ENCODE data around the gene SDK1.

SDK1 gene

DNA sequence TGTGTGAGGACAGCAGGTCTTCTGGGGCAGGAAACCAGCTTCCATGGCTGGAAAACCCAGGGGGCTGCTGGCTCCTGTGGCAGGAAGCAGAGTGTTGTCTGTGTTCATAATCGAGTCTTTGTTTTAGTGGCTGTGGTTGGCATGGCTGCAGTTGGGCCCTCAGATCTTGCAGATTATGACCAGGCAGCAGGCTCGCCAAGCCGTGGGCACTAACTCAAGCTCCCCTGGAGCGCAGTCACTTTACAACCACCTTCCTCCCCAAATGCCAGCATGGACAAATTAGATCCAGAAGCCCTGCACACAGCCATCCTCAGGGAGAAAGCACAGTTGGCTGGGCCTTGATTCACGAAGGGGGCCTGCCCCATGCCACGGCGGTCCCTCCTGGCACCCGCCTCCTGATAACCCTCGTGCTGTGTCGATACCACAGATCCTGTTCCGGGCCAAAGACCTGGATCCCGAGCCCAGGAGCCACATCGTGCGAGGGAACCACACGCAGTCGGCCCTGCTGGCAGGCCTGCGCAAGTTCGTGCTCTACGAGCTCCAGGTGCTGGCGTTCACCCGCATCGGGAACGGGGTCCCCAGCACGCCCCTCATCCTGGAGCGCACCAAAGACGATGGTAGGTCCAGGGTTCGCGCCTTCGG is 828.5 kb downstream of the SDK1 start:
- DNase-seq, result no peak

DNA sequence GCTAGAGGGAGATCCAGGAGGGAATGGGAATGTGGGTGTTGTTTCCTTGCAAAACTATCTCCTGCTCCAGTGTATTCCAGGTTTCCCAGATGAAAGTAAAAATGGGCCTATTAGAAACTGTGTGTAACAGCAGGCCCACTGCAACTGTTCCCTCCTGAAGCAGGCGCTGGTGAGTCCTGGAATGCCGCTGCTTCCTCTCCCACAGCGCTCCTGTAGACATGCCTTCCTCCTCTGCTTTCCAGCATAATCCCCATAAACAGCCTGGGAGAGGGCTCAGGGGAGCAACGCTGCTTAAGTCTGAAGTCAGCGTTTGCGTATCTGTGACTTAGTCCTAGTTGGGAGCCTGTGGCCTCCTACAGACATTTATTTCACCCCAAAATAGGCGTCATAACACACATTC is 830.0 kb downstream of the SDK1 start:
- no peak for DNase-seq

DNA sequence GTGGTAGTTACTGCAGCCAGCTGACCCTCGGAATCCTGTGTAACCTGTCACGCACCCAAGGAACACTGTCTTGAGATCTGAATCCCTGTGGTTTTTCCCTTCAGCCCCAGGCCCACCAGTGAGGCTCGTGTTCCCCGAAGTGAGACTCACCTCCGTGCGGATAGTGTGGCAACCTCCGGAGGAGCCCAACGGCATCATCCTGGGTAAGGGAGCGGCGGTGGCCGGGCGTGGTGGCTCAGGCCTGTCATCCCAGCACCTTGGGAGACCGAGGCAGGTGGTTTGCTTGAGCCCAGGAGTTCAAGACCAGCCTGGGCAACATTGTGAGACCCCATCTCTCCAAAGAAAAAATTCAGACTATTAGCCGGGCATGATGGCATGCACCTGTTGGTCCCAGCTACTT is 831.2 kb downstream of the SDK1 start:
- no peak for DNase-seq

DNA sequence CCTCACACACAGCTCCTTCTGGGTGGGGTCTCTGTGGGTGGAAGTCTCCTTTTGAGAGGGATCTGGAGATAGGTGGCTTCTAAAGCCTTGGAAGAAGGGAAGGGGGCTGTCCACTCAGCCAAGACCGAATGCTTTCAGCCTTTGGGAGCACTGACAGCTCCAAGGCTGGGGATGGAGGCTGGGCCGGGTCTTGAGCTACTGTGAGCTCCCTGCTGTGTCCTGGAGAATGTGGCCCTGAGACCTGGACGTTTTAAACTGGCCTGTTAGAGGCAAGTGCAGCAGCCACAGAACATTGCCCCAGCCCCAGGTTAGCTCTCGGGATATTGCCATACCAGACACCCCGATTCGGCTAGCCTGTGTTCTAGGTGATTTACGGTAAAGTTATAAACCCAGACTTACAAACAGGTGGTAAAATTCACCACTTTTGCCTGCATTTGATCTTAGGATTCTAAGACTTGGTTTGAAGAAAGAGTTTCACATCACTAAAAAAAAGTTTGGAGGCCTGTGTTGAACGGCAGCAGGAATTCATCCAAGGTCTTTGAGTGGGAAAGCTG is 832.5 kb downstream of the SDK1 start:
- no peak for DNase-seq

DNA sequence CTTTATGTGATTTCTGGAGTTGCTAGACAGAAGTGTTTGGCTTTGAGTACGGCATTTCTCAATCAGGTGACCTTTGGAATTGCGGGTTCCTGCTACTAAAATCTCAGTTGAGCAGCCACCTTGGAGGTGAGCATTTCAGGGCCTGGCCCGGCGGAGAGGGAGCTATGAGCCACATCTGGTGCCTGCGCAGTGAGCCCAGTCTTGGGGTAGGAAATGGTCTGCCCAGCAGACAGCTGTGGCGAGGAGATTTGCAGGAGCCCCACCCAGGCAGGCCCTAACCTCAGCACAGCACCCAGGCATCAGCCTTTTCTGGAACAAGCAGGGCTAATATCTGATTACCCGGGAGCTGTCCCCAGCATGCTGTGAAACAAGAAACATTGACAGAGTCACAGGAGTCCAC is 833.2 kb downstream of the SDK1 start:
- DNase-seq, result no peak

DNA sequence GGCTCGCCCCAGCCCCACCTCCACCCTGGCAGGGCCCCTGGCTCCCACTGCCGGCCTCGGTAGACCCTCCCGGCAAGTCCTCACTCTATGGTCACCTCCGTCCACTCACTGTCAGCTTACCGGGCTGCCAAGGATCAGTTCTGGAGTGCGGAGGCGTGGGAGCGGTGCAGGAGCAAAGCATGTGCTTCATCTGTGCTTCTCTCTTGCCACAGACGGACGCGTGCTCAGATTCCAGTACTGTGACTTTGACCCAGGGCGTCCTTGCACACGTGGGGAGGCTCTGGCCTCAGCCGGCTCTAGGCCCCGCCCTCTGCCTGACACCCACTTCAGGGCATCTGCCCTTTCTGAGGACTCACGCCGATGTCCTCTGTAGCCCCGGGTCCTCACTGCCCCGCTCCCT is 833.6 kb downstream of the SDK1 start:
- DNase-seq, result no peak

DNA sequence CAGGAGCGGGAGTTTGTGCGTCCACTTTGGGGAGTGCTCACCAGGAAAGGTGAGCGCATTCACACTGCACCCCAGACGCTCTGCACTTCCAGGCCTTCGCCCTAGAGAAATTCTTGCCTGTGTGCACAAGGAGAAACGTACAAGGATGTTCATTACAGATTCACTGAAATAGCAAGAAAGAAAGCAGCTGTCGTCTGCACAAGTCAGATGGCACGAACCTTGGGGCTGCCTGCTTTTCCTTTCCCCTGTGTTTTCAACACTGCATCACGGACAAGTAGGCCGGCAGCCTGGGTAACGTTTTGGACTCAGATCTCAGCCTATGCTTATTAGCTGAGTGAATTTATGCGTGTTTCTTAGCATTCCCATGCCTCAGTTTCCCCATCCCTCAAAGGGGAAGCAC is 834.2 kb downstream of the SDK1 start:
- DNase-seq, result no peak

DNA sequence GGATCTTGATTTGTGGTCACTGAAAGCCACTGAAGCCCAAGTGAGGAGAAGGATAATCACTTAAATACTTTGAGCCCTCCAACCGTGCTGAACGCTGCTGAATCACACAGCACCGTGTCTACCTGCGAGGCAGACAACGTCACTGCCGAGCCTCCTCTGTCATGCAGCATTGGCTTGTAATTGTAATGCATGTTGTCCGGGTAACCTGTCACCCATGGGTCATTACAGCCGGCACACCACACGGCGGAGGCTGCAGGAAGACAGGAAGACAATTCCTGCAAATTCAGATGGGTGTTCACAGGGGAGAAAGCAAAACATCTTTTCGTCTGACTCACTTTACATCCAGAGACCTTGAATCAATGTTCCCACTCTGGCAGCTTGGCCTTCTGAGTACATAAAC is 835.0 kb downstream of the SDK1 start:
- no peak for DNase-seq

DNA sequence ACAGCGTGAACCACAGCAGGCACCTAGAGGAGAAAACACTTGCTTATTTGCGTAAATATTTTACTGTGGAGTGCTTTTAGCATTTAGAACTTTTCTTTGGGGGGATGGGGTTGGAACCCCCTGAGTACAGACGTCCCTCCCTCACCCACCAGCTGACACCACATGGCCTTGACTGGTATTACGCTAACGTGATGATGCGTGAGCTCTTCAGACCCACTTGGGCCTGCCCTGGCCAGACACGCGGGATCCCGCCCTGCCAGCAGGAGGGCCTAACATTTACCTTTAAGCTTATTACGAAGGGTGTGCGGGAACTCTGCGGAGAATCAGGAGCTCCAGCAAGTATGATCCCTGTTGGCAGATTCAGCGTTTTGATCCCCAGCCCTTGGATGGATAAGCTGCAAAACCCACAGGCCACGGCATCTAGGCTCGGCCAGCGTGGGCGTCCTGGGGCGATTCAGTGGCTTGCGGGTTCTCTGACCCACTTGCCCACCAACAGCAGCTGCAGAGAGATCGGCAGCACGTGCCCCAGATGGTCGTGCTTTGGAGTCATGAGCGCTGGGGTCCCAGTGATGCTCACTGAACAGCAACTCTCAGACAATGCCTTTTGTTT is 835.6 kb downstream of the SDK1 start:
- no peak for DNase-seq

DNA sequence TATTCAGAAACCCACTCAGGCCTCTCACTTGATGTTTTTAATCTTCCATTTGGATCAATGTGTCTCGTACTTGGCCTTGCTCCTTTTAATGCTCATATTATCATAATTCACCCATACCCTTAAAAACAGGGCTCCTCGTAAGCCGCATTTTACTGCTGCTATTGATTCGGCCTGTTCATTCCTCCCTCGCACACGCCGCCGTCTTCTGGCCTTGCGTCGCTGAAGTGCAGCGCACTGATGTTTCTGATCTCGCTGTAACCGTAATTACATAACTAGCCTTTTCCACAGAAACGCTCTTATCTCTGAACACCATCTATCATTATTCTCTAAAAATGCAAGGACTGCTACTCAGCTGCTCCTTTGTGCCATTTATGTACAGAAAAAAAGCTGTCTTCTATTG is 836.5 kb downstream of the SDK1 start:
- DNase-seq, result no peak

DNA sequence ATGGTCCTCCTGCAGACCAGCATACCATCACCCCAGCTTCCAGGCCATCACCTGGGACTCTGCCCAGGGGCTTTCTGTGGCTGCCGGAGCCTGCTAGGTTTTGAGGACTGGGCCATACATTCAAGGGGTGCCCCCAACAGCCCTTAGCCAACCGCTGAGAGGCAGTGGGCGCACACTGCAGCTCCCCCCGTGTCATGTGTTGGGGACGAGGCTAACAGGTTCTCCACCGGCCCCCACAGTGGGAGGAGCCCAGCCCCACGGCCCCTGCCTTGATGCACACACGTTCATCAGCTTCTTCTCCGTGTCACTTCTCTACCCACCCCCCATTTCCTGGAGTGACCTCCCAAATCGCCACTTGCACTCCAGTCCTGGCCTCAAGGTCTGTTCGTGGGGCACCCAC is 837.8 kb downstream of the SDK1 start:
- DNase-seq, result no peak

DNA sequence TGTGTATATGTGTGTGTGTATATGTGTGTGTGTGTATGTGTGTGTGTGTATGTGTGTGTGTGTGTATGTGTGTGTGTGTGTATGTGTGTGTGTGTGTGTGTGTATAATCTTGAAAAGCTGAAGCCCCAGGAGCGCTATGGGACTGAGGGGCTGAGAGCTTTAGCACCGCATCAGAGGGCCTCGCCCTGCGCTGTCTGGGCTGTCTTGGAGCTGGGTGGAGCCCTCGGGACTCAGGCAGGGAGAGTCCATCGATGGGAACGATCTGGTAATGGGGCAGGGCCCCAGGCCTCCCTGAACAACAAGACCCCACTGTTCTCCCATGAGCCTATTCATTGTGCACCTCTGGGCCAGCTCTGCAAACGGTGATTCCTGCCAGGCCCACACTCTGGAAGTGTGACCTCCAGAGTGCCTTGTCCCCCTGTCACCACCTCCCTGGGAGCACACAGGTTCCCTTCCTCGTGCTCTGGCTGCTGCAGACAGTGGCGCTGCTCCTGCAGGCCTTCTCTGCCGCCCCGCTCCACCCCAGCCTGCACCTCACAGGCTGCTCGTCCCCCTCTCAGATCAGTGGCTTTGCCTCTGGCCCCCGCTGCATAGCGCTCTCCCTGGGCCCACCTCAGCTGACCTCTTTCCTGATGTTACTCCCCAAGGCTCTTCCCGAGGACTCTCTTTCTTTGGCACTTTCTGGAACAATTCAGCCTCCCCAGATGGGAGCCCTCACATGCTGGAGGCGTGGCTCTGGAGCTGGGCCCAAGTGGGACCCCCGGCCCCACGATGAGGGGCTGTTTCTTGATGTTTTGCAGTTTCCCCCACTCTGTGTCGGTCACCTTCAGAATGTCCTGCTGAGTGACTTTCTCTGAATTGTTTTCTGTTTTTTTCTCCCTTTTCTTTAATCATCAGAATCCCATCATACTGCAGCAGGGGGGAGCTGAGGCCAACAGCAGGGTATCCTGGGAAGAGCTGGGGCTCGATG is 838.9 kb downstream of the SDK1 start:
- no peak for DNase-seq

DNA sequence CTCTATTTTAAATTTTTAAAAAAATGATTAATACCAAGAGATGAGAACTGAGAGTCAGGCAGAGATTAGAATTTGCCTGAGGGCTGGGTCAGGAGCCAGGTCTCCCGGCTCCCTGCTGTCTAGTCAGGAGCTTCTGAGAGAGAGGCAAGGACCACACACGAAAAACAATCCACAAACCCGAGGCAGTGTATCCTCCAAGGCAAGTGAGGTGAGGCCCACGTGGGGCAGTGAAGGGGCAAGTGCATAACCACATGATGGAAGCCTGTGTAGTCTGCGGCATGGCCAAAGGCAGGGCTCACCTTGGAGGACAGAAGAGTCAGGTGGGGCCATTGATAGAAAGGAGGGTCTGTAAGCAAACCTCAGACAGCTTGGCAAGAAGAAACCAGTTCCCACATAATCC is 839.9 kb downstream of the SDK1 start:
- DNase-seq, result no peak

DNA sequence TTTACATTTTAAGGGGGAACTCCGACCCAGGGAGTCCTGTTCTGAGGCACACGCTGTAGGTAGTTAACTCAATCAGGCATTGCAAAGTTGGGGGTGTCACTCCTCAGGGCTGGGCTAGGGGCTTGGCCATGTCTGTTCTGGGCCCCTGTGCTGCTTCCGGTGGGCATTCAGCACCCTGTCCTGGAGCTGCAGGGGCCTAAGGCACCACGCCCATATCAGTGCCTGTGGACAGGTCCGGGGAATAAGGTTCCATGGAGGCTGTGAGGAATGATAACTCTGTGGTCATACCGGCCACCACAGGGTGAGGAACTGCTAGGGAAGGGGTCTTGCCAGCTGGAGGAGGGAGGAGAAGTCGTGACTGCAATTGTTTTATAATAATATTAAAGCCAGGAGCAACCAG is 842.0 kb downstream of the SDK1 start:
- no peak for DNase-seq

DNA sequence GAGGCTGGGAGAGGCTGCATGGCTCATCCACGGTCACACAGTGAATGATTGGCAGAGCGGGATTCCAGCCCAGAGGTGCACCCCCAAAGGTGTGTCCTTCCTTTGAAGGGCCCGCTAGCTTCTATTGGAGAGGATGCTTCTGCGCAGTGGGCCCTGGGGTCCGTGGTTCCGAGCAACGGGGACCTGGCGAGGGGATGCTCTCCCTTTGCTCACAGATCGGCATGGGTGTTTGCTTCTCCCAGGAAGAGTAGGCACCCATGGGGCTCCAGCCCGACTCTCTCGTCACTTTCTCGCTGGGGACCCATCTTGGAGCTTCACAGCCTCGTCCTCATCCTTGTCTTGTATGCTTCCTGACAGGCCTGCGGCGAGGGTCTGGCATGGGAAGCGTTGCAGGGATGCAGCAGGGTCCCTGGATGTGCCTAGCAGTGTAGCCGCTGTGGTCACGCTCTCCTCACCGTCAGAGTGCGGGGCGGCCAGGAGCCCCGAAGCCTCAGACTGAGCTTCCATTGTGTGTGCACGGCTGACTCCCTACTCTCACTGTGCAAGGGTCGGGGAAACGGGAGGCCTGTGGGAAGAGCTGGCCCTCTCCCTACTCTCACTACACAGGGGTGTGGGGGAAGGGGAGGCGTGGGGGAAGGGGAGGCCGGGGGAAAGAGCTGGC is 842.6 kb downstream of the SDK1 start:
- no peak for DNase-seq

DNA sequence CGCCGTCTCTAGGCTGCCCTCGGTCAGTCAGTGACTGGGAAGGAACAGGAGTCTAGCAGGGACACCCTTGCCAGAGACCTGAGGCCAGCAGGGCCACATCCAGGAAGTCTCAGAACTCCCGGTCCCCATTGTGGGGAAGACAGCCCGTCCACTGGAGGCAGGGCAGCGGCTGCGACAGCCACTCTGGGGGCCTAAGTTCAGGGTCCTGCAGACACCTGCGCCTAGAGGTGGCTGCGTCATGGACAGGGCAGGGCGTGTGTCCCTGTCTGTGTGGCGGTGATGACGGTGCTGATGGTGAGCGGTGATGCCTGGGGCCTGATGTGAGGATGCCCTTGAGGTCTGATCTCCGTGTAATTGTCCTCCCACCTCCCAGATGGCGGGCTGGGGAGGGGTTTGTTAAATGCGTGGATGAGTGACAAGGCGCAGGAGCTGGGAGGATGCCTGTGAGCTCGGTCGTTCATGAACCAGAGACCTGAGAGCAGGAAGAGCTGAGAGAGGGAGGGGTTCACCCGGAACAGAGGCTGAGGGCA is 843.2 kb downstream of the SDK1 start:
- DNase-seq, result no peak

DNA sequence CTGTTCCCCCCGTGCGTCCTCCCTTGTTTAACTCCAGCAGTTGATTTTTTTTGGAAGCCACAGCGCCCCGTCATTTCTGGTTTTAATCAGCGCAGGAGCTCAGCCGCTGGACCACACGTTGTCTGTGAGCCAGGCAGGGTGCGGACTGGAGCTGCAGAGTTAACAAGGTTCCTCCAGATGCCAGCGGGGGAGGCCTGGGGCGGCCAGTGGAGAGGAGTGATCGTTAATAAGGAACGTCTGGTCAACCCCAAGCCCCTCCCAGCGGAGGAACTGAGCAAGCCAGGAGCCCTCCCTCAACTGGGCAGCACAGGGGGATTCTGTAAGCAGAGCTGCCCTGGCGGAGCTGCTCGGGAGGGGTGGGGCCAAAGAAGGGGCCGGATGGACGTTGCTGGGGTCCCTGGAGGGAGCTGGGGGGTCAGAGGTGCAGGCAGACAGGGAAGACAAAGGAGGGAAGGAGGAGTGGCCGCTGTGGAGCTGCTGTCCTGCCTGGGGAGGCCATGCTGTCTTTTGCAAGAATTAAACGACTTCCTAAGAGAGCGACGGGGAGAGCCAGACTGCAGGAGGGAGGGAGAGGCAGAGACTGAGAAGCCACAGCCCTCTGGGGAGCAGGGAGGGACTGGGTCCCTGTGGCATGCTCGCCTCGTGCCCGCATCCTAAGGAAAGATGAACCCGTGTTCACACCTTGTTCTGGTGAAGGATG is 843.9 kb downstream of the SDK1 start:
- DNase-seq, result no peak

DNA sequence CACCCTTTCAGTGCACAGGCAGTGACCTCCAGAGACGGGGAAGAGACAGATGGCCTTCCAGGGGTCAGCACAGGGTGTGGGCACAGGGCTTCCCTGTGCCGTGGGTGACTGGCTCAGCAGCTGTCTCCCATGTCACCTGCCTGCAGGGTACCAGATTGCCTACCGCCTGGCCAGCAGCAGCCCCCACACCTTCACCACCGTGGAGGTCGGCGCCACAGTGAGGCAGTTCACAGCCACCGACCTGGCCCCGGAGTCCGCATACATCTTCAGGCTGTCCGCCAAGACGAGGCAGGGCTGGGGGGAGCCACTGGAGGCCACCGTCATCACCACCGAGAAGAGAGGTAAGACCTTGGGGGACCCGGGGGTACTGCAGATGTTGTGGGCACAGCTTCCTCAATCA is 844.5 kb downstream of the SDK1 start:
- DNase-seq, result no peak

DNA sequence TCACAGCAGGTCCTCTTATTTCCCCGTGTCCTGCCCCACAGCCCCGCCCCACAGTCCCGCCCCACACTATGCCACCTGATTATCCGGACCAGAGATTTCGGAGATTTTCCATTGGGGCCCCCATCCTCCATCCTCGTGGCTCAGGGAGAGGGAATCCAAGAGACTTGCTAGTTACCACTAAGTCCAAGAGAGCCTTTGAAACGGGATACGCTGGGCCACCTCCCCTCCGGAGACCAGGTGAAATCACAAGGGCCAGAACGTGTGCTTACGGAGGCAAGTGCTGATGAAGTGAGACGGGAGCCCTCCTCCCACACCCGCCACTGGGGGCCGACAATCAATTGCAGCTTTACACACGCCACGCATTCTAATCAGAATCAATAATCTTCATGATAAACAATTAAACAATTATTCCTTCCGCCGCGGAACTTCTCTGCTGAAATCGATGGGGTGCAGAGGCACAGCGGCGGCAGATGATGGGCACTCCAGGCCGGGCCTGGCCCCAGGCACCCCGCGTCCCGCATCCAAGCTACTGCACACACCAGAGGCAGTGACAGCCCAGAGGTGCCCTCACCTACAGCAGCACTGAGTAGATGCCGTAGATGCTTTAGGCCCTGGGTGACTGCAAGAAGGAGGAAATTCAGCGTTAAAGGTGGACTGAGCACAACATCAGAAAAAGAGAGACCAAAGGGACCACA is 847.0 kb downstream of the SDK1 start:
- DNase-seq, result no peak

DNA sequence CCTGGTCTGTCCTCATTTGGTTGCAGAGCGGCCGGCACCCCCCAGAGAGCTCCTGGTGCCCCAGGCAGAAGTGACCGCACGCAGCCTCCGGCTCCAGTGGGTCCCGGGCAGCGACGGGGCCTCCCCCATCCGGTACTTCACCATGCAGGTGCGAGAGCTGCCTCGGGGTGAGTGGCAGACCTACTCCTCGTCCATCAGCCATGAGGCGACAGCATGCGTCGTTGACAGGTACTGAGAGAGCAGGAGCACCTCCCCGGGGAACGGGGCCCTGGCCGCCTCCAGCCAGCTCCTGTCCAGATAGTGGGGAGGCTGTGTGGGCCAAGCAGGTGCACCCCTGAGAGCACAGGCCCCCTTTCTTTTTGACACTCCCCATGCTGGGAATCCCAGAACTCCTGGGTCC is 848.2 kb downstream of the SDK1 start:
- no peak for DNase-seq

DNA sequence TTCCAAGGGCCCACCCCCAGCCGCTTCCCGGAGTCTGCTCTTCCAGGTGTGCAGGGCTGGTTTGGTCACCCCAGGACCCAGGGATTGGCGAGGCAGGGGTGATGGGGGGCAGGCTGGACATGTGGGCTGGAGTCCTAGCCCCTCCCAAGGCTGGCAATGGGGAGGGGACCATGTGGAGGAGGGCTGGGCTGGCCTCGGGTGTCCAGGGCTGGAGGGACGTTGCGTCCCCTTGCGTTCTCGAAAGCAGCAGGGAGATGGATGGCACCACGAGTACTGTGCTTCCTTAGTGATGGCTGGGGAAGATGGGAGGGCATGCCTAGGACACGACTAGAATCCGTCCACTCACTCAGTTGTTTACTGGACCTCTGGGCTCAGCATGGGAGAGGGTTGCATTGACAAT is 848.6 kb downstream of the SDK1 start:
- DNase-seq, result no peak

DNA sequence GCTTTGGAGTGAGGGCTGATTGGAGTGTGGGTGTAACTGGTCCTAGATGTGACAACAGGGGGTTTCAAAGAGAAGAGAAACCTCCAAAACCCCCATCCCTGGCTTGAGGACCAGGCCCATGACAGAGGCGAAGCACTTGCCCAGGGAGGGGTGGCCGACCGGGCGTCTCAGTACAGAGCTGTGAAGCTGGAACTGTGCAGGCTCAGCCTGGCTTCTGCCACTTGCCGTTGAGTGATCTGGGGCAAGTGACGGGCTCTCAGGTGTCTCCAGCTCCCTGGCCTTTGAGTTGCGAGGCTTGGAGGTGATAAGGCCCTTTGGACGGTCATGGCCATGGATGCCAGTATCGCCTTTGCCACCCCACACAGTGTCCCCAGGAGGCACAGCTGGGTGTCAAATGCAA is 849.7 kb downstream of the SDK1 start:
- no peak for DNase-seq

Data from 8988T (cell line).